Effector CD8-positive, alpha-beta T cell (primary cell): ENCODE measurements around the gene OR5K3.

Experiments used
- DNase-seq: peaks from one replicate; lab custom pipeline; 2025; lab: John Stamatoyannopoulos, UW

The OR5K3 gene

GRCh38 chr3:98433764-98434163, 43.3 kb downstream of the OR5K3 start:
- DNase-seq = no peak

GRCh38 chr3:98434412-98434811, 43.9 kb downstream of the OR5K3 start:
- DNase-seq = no peak

- no peak for DNase-seq
Observed at GRCh38 chr3:98440283-98440682, 49.8 kb downstream of the OR5K3 start.
